ENCODE data around the gene TNFRSF21.

DNA sequence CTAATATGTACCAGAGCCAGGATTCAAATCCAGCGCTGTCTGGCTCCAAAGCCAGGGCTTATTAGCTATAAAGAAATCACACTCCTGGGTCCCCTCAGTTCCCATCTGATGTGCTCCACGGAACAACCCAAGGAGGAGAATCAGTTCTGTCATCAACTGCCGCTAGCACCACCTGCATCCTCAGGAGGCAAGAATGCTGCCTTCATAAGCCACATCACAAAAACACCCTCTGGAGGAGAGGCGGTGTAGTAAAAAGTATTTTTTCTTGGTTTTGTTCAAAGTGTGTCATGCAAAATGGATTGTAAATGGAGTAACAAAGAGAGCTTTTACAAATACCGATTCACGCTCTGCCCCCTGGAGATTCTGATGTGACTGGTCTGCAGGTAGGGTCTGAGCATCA is 57.1 kb downstream of the TNFRSF21 start:
- TF ChIP-seq, protein P1, sequence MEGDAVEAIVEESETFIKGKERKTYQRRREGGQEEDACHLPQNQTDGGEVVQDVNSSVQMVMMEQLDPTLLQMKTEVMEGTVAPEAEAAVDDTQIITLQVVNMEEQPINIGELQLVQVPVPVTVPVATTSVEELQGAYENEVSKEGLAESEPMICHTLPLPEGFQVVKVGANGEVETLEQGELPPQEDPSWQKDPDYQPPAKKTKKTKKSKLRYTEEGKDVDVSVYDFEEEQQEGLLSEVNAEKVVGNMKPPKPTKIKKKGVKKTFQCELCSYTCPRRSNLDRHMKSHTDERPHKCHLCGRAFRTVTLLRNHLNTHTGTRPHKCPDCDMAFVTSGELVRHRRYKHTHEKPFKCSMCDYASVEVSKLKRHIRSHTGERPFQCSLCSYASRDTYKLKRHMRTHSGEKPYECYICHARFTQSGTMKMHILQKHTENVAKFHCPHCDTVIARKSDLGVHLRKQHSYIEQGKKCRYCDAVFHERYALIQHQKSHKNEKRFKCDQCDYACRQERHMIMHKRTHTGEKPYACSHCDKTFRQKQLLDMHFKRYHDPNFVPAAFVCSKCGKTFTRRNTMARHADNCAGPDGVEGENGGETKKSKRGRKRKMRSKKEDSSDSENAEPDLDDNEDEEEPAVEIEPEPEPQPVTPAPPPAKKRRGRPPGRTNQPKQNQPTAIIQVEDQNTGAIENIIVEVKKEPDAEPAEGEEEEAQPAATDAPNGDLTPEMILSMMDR (optimal IDR thresholded peaks at IDR 0.05 in 1 of 3, IDR thresholded peaks at IDR 0.05 in 1 of 3, conservative IDR thresholded peaks at IDR 0.05 in 1 of 3; ENCODE audit: extremely low read depth in 1 of 3, insufficient read depth in 2 of 3, low read length in 3 of 3) = no peak
- TF ChIP-seq EZH2 (IDR thresholded peaks at IDR 0.05; ENCODE audit: low read length) = no peak
